CD4-positive, alpha-beta T cell treated with Interferon gamma for 1 hour (primary cell): Measurements from ENCODE around the gene FRK.

Experiments used
- DNase-seq: peaks from one replicate; pipeline ENCODE4 v3.0.0-alpha.2; 2020

The FRK gene

DNA sequence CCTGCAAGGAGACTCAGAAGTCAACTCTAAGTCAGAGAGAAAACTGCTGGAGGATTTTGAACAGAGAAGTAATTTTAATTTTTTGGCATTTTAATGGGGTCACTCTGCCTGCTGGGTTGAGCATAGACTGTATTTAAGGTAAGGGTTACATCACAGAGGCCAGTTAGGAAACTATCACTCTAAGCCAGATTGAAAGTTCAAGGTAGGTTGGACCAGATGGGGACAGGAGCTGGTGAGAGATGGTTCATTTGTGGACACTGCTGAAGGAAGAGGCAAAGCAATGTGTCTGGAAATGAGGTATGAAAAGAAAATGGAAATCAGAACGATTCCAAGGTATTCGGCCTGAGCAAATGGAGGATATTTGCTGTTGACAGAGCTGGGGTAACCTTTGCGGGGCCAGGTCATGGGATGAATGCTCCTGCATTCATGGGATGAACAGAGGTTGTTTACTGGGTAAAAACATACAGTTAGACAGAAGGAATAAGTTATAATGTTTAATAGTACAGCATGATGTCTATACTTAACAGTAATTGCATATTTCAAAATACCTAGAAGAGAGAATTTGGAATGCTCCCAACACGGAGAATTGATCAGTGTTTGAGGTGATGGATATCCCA, 26.9 kb downstream of the FRK start:
- DNase-seq = no peak

- no peak for DNase-seq
Observed at GRCh38 chr6:116030770-116031169, 29.9 kb downstream of the FRK start.

DNA sequence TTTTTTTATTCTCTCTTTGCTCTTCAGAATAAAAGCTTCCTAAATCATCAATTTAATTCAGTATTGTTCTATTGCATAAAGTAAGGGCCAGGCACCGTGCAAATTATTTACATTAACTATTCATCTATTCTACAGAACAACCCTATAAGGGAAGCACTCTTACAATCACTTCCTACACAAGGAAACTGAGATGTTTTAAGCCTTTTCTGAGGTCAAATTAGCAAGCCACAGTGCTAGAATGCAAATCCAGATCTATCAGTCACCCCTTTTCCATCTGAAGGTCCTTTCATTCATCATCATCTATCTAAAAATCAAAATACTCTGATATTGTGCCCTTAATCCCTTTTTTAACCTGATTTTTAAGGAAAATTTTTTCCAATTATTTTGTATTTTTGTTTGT, 31.2 kb downstream of the FRK start:
- no peak for DNase-seq

DNA sequence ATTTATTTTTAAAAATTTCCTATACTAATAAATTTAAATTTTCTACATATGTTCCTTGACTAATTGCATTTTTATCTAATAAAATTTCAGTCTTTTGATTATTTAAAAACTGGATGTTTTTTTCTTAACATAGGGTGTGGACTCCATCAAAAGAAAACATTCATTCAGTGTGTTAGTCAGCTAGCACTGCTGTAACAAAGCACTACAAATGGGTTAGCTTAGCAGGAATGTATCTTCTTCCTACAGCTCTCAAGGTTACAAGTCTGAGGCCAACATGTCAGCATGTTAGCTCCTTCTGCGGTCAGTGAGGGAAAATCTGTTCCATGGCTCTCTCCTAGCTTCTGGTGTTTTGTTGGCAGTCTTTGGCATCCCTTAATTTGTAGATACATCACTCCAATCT, 32.5 kb downstream of the FRK start:
- no peak for DNase-seq

- DNase-seq = no peak
Observed at GRCh38 chr6:116027801-116028200, 32.9 kb downstream of the FRK start.

DNA sequence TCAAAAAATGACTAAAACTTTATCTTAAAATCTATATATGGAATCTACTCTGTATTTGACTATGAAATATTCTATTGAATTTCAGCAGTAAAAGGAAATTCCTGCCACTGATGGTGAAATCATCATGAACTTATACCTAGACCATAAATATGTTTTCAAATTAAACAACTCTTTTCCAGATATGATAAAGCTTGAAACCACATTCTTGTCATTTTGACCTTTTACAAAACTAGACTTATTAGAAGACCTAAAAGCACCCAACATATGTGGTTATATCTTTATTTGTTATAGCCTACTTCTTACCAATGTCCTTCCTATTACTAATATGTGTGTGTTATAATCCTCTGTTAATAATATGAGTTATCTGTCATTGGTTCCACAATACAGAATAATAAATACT, 35.3 kb downstream of the FRK start:
- DNase-seq = no peak

- no peak for DNase-seq
Observed at GRCh38 chr6:116022841-116023445, 37.7 kb downstream of the FRK start.

DNA sequence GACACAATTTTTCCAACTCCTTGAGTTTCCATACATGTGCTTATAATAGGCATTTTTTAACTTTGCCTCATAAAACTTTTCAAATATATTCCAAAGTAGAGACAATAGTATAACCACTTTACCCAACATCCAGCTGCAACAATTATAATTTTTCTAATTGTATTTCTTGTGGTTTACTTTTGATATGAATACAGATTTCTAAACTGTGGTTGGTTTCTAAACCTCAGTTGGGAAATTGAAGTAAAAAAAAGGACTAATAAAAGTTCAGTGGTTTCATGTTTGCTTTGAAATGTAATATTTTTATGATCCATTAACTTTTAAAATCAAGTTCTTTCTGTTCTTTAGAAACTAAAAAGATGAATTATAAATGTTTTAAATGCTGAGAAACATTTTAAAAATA, 40.0 kb downstream of the FRK start:
- DNase-seq = no peak

GRCh38 chr6:116019428-116019827, 41.3 kb downstream of the FRK start:
- DNase-seq = no peak

DNA sequence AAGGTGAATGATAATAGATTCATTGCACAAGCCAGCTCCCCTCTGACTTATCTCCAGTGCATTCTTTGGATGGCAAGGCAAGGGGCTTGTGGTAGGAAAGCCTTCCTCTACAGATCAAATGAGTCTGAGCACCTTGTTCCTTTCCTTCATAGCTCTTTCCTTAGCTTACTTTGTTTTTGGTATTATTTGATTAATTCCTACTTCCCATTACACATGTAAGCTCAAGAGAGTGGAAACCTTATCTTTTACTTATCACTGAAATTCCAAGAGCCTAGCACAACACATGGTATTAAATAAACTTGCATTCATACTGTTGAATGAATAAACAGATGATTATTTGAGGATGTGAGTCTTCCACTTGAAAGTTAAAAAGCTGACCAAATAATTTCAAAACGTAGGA, 41.7 kb downstream of the FRK start:
- DNase-seq = no peak

DNA sequence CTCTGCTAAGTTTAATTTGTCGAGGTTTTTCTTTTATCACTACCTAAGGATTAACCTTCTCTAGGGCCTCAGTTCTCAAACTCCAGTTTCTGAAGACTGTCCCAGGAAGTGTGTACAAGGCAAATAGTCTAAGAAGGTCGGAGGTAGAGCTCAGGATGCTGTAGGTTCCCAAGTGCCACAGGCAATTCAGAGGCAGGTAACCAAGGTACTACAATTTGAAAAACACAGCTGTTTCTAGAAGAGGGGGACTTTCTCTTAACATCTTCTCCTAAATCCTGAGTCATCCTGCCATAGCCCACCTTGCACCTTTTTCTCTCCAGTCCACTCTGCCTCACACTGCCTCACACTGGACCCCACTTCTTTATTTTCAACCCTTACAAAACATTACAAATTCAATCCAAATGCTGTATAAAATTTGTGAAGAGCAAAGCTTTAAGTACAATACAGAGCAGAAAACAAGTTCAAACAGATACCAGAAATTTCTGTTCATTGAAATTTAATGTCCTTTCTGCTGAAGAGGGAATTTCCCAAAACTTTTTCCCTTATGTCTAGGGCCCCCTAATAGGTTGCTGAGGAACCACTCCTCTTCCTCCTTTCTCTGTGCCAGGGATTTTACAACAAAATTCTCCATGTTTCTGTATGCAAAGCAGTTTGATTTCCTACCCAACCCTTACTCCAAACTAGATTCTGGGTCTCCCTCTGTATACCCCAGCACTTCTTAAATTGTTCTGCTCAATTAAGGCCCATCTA, 43.0 kb downstream of the FRK start:
- no peak for DNase-seq

GRCh38 chr6:116016846-116017545, 43.7 kb downstream of the FRK start:
- no peak for DNase-seq

DNA sequence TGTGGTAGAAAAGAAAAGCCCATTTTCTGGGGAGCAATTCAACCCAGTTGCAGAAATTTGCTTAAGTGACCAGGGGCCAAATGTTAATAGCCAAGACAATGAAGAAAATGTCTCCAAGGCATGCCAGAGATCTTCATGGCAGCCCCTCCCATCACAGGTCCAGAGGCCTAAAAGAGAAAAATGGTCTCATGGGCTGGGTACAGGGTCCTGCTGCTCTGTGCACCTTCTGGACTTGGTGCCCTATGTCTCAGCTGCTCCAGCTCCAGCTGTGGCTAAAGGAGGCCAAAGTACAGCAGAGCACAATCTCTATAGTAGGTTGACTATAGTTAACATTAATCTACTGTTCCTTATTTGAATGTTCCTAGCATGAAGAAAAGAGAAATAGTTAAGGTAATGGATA, 44.7 kb downstream of the FRK start:
- no peak for DNase-seq

GRCh38 chr6:116015561-116015960, 45.1 kb downstream of the FRK start:
- DNase-seq = no peak

GRCh38 chr6:116012951-116013350, 47.7 kb downstream of the FRK start:
- DNase-seq = no peak

DNA sequence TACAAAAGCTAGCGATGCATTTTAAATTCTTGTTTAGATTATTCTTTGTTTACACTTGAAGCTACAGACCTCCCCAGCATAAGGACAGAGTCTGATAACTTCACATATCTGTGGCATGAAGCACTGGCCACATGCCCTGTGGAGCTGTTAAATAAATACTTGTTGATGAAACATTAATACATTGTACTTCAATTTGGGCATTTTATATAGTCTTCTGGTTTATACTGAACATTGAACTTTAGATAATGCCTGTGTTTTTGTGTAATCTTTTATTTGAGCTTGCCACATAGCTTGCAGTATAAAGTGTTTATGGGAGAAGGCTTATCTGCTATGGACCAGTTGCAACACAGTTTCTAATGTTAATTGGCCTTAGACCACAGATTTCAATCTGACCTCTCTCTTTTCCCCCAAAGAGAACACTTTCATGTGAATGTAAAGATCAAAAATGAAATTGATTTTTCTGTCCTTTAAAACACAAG, 48.2 kb downstream of the FRK start:
- DNase-seq = no peak

DNA sequence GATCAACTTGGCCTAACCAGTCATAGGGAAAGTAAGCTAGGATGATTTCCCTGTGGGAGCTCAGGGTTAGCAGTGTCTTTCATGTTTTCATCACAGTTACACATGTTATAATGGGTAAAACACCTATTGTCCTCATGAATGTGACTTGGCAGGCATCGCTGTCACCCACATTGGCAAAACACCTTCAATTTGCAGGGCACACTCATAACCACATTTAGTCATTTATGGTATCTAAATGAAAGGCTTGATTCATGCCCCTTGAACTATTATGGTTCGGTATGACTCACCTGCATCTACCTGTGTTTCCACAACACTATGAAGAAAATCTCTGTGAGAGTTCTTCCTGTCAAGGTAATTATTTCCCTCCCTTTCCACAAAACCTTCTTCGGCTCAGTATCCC, 49.2 kb downstream of the FRK start:
- no peak for DNase-seq

DNA sequence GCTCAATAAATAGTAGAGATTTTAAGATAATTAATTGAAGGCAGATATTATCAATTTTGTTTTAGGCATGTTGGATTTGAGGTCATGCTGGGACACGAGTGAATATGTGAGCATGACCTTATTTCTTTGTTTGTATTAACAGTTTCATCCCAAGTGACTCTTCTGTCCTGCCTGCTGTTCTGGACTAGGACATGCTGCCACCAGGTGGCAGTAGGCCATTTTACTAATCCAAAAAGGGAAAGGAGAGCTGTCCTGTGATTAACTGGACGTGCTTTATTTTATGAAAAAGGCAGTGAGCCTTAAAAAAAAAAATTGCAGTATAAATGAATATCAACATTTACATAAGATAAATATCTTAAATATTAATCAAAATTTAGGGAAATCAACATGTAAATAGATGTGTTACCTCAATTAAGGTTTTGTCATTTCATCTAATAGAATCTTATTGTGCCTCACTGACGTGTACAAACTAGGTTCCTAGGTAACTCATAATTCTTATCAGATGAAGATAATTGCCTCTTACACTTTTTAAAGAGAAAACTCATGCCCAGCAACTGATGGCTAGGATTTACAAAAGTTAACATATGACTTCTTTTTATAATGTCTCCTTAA, 49.8 kb downstream of the FRK start:
- peak; percentile 26 for DNase-seq

DNA sequence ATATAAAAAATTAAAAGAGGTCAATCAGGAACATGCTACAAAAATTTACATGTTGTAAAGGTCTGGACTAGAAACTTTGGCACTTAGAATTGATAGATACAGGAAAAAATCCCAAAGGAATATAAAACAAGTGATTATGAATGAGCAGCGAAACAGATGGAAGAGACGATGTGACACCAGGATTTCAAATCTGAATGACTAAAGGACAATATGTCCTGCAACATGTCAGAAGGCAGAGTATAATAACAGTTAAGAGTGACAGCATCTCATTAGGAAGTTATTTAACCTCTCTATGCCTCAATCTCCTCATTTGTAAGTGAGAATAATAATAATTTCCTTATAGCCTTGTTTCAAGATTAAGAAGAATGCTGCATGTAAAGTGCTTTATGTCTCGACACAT, 50.3 kb downstream of the FRK start:
- DNase-seq = no peak

GRCh38 chr6:116008470-116009243, 52.0 kb downstream of the FRK start:
- DNase-seq = no peak

DNA sequence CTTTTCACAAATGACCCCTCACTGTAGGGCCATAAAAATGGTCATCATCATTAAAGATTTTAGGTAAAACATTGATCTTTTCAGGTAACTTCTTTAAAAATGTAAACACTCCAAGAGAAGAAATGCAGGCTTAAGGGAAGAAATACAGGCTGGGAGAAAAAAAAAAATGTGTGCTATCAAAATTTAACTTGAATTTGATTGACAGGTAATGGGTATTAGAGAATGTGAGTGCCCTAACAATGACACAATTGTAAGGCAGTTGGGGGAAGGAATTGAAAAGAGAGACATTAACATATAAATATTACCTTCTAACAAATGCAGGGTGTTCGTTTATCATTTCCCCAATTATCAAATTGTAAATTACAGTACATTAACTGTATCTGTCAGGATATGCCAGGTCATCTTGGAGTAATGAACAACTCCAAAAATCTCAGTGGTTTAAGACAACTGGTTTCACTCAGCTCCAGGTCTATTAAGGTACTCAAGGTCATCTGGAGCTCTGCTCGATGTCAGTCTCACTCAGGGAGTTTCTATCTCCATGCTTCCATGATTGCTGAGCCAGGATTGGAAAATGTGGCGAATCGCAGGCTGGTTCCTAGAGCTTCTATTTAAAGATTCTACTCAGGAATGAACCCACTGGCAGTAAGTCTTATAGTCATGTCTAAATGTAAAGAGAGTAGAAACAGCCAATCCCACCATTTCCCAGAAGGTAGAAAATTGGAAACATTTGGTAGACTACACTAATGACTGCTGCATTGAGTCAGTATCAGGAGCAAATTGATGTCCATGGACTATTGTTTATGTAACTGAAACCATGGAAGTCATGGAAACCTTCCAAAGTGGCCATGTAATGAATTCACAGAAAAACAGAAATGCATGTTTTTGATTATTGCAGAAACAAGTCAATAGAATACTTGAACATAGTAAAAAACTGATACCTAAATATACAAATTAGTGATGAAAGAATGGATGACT, 55.6 kb downstream of the FRK start:
- no peak for DNase-seq
